ENCODE measurements around the gene RPS6KA5.
"Not testable (repeated sequence)": the region's sequence is repeated elsewhere in the genome, so short reads cannot be mapped to it uniquely, and the experiment has no call there.

Gene RPS6KA5

GRCh38 chr14:90985601-90986242 lies 74.7 kb downstream of the RPS6KA5 start:
- H3K36me3 Mint-ChIP-seq (ENCODE audit: low read depth): no peaks in the 10 kb centered on the region
- H3K4me1 Mint-ChIP-seq: no peaks in the 10 kb centered on the region
- H3K4me3 Mint-ChIP-seq: no peak overlapping the region
- H3K27ac Mint-ChIP-seq: no peak overlapping the region
- no peak for TF ChIP-seq CTCF (IDR thresholded peaks at IDR 0.05; ENCODE audit: unreplicated experiment in 3 of 3)
- H3K9me3 Mint-ChIP-seq: no peaks in the 10 kb centered on the region
- no peaks in the 10 kb centered on the region for H3K27me3 Mint-ChIP-seq (ENCODE audit: low read depth)

- Mint-ChIP-seq H3K27me3 (ENCODE audit: low read depth) (no peaks in the 10 kb centered on the region), H3K4me1 (no peaks in the 10 kb centered on the region), H3K4me3 (no peak overlapping the region), H3K27ac (no peak overlapping the region), H3K36me3 (ENCODE audit: low read depth) (no peaks in the 10 kb centered on the region), H3K9me3 (no peaks in the 10 kb centered on the region)
- no peak for TF ChIP-seq CTCF (IDR thresholded peaks at IDR 0.05; ENCODE audit: unreplicated experiment in 3 of 3)
Measured at GRCh38 chr14:90983560-90983959, 76.9 kb downstream of the RPS6KA5 start.

GRCh38 chr14:90981636-90982035 lies 78.8 kb downstream of the RPS6KA5 start:
- H3K27me3 Mint-ChIP-seq (ENCODE audit: low read depth): no peaks in the 10 kb centered on the region
- H3K9me3 Mint-ChIP-seq: no peaks in the 10 kb centered on the region
- TF ChIP-seq CTCF (IDR thresholded peaks at IDR 0.05; ENCODE audit: unreplicated experiment in 3 of 3): no peak
- no peak overlapping the region for H3K4me3 Mint-ChIP-seq
- no peaks in the 10 kb centered on the region for H3K4me1 Mint-ChIP-seq
- no peak overlapping the region for H3K27ac Mint-ChIP-seq
- H3K36me3 Mint-ChIP-seq (ENCODE audit: low read depth): peaks cover 4% of the 10 kb centered on the region

DNA sequence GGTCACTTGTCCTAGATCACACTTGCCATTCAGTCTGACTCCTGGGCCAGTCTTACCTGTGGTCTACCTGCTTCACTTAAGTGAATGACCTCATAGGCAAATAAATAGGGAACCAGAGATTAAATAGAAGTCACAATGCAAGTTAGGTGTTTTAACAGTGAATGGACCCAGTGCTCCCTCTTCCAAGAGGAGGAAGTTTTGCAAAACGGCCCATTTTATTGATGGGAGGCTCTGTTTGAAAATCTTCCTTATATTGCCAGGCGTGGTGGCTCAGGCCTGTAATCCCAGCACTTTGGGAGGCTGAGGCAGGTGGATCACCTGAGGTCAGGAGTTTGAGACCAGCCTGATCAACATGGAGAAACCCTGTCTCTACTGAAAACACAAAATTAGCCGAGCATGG lies 79.8 kb downstream of the RPS6KA5 start:
- H3K27ac Mint-ChIP-seq; H3K27me3 Mint-ChIP-seq (ENCODE audit: low read depth); H3K4me3 Mint-ChIP-seq: not testable (repeated sequence)

DNA sequence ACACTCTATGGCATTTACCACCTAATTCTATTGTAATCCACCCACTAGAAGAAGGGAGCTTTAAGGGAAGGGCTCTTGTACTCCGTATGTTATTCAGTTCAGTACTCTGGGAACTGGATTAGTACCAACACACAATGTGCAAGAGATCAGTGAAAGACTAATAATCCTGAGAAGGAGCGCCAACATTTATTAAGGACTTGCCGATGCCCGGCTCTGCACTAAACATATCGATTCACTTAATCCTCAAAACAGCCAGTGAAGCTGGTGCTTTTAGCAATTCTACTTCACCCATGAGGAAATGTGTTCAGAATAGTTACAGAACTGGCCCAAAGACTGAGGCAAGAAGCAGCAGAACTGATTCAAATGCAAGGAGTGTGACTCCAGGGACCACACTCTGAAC lies 80.9 kb downstream of the RPS6KA5 start:
- no peak overlapping the region for H3K27ac Mint-ChIP-seq
- no peaks in the 10 kb centered on the region for H3K9me3 Mint-ChIP-seq
- H3K36me3 Mint-ChIP-seq (ENCODE audit: low read depth): peaks cover 8% of the 10 kb centered on the region
- no peak for TF ChIP-seq CTCF (IDR thresholded peaks at IDR 0.05; ENCODE audit: unreplicated experiment in 3 of 3)
- H3K4me3 Mint-ChIP-seq: no peak overlapping the region
- no peaks in the 10 kb centered on the region for H3K4me1 Mint-ChIP-seq
- H3K27me3 Mint-ChIP-seq (ENCODE audit: low read depth): no peaks in the 10 kb centered on the region

More for the DNA sequence above, 79.8 kb downstream of the RPS6KA5 start:
- H3K36me3 Mint-ChIP-seq (ENCODE audit: low read depth); H3K9me3 Mint-ChIP-seq; H3K4me1 Mint-ChIP-seq: not testable (repeated sequence)

GRCh38 chr14:90976101-90976500 lies 84.3 kb downstream of the RPS6KA5 start:
- Mint-ChIP-seq H3K4me1 (no peaks in the 10 kb centered on the region), H3K9me3 (no peaks in the 10 kb centered on the region), H3K36me3 (ENCODE audit: low read depth) (peaks cover 8% of the 10 kb centered on the region), H3K27me3 (ENCODE audit: low read depth) (no peaks in the 10 kb centered on the region), H3K27ac (no peak overlapping the region), H3K4me3 (no peak overlapping the region)
- no peak for TF ChIP-seq CTCF (IDR thresholded peaks at IDR 0.05; ENCODE audit: unreplicated experiment in 3 of 3)

Measured in nephron (organoid).